ENCODE data around the gene UPK1B.

GRCh38 chr3:119236756-119237155, 63.4 kb downstream of the UPK1B start:
- TF ChIP-seq RAD21 (IDR thresholded peaks at IDR 0.05) (no peak), YY1 (IDR thresholded peaks at IDR 0.05) (no peak), CTCF (IDR thresholded peaks at IDR 0.05; ENCODE audit: low read depth, low read length, missing input control) (no peak), JUND (IDR thresholded peaks at IDR 0.05) (no peak), MAX (IDR thresholded peaks at IDR 0.05) (no peak), REST (IDR thresholded peaks at IDR 0.05) (no peak), SP1 (IDR thresholded peaks at IDR 0.05) (no peak), ATF3 (IDR thresholded peaks at IDR 0.05) (no peak), TAF1 (conservative IDR thresholded peaks at IDR 0.05) (no peak), ZBTB33 (IDR thresholded peaks at IDR 0.05) (no peak), EGR1 (IDR thresholded peaks at IDR 0.05; ENCODE audit: low read depth in 2 of 2) (no peak), HNF4G (IDR thresholded peaks at IDR 0.05) (no peak), GABPA (IDR thresholded peaks at IDR 0.05 in 1 of 2, conservative IDR thresholded peaks at IDR 0.05 in 1 of 2) (no peak)
